Endothelial cell (in vitro differentiated cells): ENCODE measurements around the gene CHD5. TPM values are rescaled to one million over a fixed set of nuclear protein-coding genes. Genes with fewer than 3 reads are reported as not detected.

Experiments used
- DNase-seq: peaks from one replicate; pipeline ENCODE4 v3.0.0; 2021; ENCODE audit warnings: low spot score
- H3K27ac Mint-ChIP-seq: one replicate; pipeline ENCODE4 v1.8.0; 2021; ENCODE audit warnings: mixed read lengths, inconsistent platforms; ENCODE audit not compliant: unreplicated experiment
- H3K27me3 Mint-ChIP-seq: one replicate; pipeline ENCODE4 v1.8.0; 2021; ENCODE audit warnings: mild to moderate bottlenecking, moderate library complexity, mixed read lengths, inconsistent platforms; ENCODE audit not compliant: unreplicated experiment
- H3K36me3 Mint-ChIP-seq: one replicate; pipeline ENCODE4 v1.8.0; 2021; ENCODE audit warnings: mild to moderate bottlenecking, low read depth, mixed read lengths, inconsistent platforms; ENCODE audit not compliant: unreplicated experiment
- H3K4me1 Mint-ChIP-seq: one replicate; pipeline ENCODE4 v1.8.0; 2021; ENCODE audit warnings: mild to moderate bottlenecking, mixed read lengths, inconsistent platforms; ENCODE audit not compliant: unreplicated experiment
- H3K4me3 Mint-ChIP-seq: one replicate; pipeline ENCODE4 v1.8.0; 2021; ENCODE audit warnings: mild to moderate bottlenecking, mixed read lengths, inconsistent platforms; ENCODE audit not compliant: unreplicated experiment
- H3K9me3 Mint-ChIP-seq: one replicate; pipeline ENCODE4 v1.8.0; 2021; ENCODE audit warnings: mixed read lengths, inconsistent platforms; ENCODE audit not compliant: unreplicated experiment
- total RNA-seq: library from RNA; stranded (reverse); fragmentation: NEBNext Ultra II Directional; extraction: Animal tissue kit (Norgen Biotek cat#: 25700); gene quantifications from one replicate; pipeline ENCODE4 v1.2.1, GENCODE V29; 2021; ENCODE audit not compliant: unreplicated experiment
- TF ChIP-seq, protein P1 (sequence below): fragments of 200-600 bp; sonication (generic); IDR thresholded peaks from one replicate; pipeline ENCODE4 v1.5.0; 2021; ENCODE audit warnings: antibody characterized with exemption; ENCODE audit not compliant: unreplicated experiment

Gene CHD5
- total RNA-seq, 1 donor from 2014 or later = 0.15 TPM

DNA sequence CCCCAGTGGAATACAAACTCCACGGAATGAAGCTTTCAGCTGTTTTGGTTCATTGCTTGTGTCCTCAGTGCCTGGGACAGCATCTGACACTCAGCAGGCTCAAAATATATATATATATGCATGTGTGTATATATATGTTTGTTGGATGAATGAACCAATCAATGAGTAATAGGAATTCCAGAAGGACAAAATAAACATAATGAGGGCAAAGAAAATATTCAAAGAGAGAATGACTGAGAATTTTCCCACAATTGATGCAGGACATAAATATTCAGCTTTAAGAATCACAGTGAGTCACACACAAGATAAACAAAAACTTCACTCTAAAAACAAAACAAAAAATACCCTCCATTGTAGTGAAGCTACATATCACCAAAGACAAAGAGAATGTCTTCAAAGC lies 64.0 kb downstream of the CHD5 start:
- H3K4me1 Mint-ChIP-seq = peaks cover 5% of the 10 kb centered on the region
- H3K4me3 Mint-ChIP-seq = no peak overlapping the region
- H3K27me3 Mint-ChIP-seq = no peaks in the 10 kb centered on the region
- H3K27ac Mint-ChIP-seq = no peak overlapping the region
- DNase-seq = no peak
- TF ChIP-seq, protein P1, sequence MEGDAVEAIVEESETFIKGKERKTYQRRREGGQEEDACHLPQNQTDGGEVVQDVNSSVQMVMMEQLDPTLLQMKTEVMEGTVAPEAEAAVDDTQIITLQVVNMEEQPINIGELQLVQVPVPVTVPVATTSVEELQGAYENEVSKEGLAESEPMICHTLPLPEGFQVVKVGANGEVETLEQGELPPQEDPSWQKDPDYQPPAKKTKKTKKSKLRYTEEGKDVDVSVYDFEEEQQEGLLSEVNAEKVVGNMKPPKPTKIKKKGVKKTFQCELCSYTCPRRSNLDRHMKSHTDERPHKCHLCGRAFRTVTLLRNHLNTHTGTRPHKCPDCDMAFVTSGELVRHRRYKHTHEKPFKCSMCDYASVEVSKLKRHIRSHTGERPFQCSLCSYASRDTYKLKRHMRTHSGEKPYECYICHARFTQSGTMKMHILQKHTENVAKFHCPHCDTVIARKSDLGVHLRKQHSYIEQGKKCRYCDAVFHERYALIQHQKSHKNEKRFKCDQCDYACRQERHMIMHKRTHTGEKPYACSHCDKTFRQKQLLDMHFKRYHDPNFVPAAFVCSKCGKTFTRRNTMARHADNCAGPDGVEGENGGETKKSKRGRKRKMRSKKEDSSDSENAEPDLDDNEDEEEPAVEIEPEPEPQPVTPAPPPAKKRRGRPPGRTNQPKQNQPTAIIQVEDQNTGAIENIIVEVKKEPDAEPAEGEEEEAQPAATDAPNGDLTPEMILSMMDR = no peak
- H3K36me3 Mint-ChIP-seq = no peaks in the 10 kb centered on the region
- no peaks in the 10 kb centered on the region for H3K9me3 Mint-ChIP-seq

DNA sequence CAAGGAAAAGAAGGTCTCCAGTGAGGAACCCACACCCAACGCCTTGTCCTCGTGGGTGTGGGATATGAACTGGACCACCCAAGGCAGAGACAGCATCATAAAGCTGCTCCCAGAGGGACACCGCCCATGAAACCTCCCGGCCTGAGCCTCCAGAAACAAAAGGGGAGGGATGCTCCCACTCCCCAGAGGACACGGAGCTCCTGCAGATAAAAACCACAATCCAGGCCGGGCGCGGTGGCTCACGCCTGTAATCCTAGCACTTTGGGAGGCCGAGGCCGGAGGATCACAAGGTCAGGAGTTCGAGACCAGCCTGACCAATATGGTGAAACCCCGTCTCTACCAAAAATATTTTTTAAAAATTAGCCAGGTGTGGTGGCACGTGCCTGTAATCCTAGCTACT lies 66.4 kb downstream of the CHD5 start:
- Mint-ChIP-seq H3K27ac (no peak overlapping the region), H3K36me3 (no peaks in the 10 kb centered on the region), H3K27me3 (peaks cover 3% of the 10 kb centered on the region), H3K4me1 (peaks cover 5% of the 10 kb centered on the region), H3K9me3 (no peaks in the 10 kb centered on the region), H3K4me3 (no peak overlapping the region)
- TF ChIP-seq, protein P1 = no peak
- no peak for DNase-seq

DNA sequence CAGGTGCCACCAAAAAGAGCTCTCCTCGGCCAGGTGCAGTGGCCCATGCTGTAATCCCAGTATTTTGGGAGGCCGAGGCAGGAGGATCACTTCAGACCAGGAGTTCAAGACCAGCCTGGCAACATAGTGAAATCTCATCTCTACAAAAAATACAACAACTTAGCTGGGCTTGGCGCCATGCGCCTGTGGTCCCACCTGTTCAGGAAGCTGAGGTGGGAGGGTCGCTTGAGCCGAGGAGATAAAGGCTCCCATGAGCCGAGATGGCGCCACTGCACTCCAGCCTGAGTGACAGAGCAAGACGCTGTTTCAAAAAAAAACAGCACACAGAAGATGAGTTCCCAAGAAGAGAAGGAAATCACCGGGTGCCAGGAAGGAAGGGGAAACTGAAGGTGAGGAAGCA lies 67.0 kb downstream of the CHD5 start:
- DNase-seq = no peak
- H3K27me3 Mint-ChIP-seq = peaks cover 8% of the 10 kb centered on the region

DNA sequence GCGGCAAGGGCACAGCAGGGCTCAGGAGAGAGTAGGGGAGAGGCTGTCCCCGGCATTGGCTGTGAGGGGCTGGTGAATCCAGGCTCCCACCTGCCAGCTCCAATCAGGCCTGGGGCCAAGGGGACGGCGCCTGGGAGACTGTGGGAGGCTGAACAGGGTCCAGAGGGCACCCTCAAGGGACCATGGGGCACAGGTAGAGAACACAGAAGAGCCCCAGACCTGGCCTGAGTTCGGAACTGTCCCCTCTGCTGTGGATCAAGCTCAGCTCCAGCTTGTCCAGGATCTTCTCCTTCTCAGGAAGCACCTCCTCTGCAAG lies 67.5 kb downstream of the CHD5 start:
- Mint-ChIP-seq H3K36me3 (no peaks in the 10 kb centered on the region), H3K27me3 (peaks cover 8% of the 10 kb centered on the region), H3K4me3 (no peak overlapping the region), H3K27ac (no peak overlapping the region), H3K4me1 (peaks cover 5% of the 10 kb centered on the region), H3K9me3 (no peaks in the 10 kb centered on the region)
- no peak for DNase-seq
- TF ChIP-seq, protein P1 = no peak

More for the DNA sequence above, 67.0 kb downstream of the CHD5 start:
- TF ChIP-seq, protein P1 = no peak
- peak overlapping the region; percentile 64 for H3K27ac Mint-ChIP-seq
- H3K36me3 Mint-ChIP-seq = no peaks in the 10 kb centered on the region
- H3K9me3 Mint-ChIP-seq = no peaks in the 10 kb centered on the region
- H3K4me3 Mint-ChIP-seq = no peak overlapping the region
- H3K4me1 Mint-ChIP-seq = peaks cover 5% of the 10 kb centered on the region

DNA sequence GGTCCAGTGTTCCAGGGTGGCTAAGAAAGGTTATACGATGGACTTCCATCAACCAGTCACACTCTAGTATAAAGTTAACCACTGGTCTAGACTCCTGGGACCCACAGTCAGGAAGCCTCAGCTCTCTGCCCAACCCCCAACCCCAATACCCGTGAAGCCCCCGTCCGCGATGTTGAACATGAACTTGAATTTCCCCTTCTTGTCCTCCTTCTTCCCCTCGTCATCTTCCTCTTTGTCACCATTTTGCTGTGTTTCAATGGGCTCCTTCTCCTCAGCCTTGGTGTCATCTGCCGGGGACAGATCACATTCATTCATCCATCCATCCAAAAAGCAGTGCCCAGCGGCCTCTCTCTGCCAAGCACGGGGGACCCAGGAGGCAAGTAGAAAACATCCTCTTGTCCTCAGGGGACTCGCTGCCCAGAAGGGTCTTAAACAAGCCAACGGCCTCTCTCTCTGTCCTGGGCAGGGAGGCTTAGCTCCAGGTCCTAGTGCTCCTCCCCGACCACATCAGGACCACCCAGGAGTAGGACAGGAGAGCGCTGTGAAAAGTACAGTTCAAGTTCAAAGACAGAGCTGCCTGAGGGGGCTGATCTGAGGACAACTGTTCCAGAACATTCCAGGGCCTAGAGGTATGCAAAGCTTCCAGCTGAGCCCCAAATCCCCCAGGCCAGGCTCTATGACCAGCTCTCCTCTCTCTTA lies 68.0 kb downstream of the CHD5 start:
- Mint-ChIP-seq H3K4me1 (peaks cover 5% of the 10 kb centered on the region), H3K4me3 (no peak overlapping the region), H3K27me3 (peaks cover 8% of the 10 kb centered on the region), H3K9me3 (no peaks in the 10 kb centered on the region), H3K27ac (no peak overlapping the region), H3K36me3 (no peaks in the 10 kb centered on the region)
- TF ChIP-seq, protein P1 = no peak
- DNase-seq = no peak
